Endothelial cell of umbilical vein (primary cell): ENCODE data around the gene CLPTM1L.

Experiments used
- EZH2 ChIP-seq: IDR thresholded peaks from 2 replicates; pipeline ENCODE4 v1.6.1; 2012; ENCODE audit warnings: borderline replicate concordance, low read depth, mild to moderate bottlenecking, moderate library complexity, low read length, inconsistent platforms; ENCODE audit not compliant: severe bottlenecking
- JUN ChIP-seq: IDR thresholded peaks from 2 replicates; pipeline ENCODE4 v1.6.1; 2011; ENCODE audit warnings: borderline replicate concordance, low read depth; ENCODE audit not compliant: insufficient read length, insufficient read depth
- MYC ChIP-seq: IDR thresholded peaks from one replicate; pipeline ENCODE4 v1.6.1; 2011; ENCODE audit warnings: mild to moderate bottlenecking, low read depth, low read length
- POLR2AphosphoS5 ChIP-seq: IDR thresholded peaks from 2 replicates; pipeline ENCODE4 v1.6.1; 2012; ENCODE audit warnings: low read depth, mild to moderate bottlenecking, control low read depth, low read length, moderate library complexity; ENCODE audit not compliant: insufficient read depth
- TF ChIP-seq, protein P1 (sequence below), 2 donors: IDR thresholded peaks; 1 replicate in 1 of 2; 2 replicates in 1 of 2; pipeline ENCODE4 v1.5.1; 2011; ENCODE audit warnings: low read length in 2 of 2, mild to moderate bottlenecking in 2 of 2, moderate library complexity in 2 of 2, control low read depth in 1 of 2, inconsistent platforms in 1 of 2, low read depth in 1 of 2; ENCODE audit not compliant: insufficient read depth in 1 of 2; ENCODE audit errors: extremely low read depth in 1 of 2
- TF ChIP-seq, protein P2 (sequence below): IDR thresholded peaks from 2 replicates; pipeline ENCODE4 v1.6.1; 2011; ENCODE audit not compliant: insufficient read depth, insufficient read length

DNA sequence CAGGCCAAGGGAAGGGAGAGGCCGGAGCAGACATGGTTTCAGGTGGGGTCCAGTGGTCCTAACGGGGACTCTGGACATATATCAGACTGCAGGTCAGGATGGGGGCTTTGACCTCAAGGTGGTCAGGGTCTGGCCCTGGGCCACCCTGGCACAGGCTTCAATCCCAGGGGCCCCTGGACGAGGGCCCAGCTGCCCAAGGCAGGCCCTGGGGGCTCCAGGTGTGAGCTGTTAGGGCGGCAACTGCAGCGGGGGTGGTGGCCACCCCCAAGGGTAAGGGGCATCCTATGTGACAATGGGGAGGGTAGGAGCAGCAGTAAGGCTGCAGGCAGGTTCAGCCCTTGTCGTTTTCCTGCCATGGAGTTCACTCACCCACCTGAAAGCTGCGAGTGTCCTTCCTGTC, 45.4 kb upstream of the CLPTM1L start:
- TF ChIP-seq, protein P1, sequence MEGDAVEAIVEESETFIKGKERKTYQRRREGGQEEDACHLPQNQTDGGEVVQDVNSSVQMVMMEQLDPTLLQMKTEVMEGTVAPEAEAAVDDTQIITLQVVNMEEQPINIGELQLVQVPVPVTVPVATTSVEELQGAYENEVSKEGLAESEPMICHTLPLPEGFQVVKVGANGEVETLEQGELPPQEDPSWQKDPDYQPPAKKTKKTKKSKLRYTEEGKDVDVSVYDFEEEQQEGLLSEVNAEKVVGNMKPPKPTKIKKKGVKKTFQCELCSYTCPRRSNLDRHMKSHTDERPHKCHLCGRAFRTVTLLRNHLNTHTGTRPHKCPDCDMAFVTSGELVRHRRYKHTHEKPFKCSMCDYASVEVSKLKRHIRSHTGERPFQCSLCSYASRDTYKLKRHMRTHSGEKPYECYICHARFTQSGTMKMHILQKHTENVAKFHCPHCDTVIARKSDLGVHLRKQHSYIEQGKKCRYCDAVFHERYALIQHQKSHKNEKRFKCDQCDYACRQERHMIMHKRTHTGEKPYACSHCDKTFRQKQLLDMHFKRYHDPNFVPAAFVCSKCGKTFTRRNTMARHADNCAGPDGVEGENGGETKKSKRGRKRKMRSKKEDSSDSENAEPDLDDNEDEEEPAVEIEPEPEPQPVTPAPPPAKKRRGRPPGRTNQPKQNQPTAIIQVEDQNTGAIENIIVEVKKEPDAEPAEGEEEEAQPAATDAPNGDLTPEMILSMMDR (IDR thresholded peaks at IDR 0.05; ENCODE audit: extremely low read depth in 1 of 2, insufficient read depth in 1 of 2, low read depth in 1 of 2, low read length in 2 of 2), result no peak
- TF ChIP-seq EZH2 (no peak), POLR2AphosphoS5 (no peak), JUN (no peak), MYC (no peak)
- TF ChIP-seq, protein P2, sequence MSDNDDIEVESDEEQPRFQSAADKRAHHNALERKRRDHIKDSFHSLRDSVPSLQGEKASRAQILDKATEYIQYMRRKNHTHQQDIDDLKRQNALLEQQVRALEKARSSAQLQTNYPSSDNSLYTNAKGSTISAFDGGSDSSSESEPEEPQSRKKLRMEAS, result no peak
